ENCODE results near the gene VAPB. TPM values are rescaled to one million over a fixed set of nuclear protein-coding genes. Genes with fewer than 3 reads are reported as not detected.

VAPB gene
- total RNA-seq, 1 experiment from 2014 or later = 65.1 TPM

DNA sequence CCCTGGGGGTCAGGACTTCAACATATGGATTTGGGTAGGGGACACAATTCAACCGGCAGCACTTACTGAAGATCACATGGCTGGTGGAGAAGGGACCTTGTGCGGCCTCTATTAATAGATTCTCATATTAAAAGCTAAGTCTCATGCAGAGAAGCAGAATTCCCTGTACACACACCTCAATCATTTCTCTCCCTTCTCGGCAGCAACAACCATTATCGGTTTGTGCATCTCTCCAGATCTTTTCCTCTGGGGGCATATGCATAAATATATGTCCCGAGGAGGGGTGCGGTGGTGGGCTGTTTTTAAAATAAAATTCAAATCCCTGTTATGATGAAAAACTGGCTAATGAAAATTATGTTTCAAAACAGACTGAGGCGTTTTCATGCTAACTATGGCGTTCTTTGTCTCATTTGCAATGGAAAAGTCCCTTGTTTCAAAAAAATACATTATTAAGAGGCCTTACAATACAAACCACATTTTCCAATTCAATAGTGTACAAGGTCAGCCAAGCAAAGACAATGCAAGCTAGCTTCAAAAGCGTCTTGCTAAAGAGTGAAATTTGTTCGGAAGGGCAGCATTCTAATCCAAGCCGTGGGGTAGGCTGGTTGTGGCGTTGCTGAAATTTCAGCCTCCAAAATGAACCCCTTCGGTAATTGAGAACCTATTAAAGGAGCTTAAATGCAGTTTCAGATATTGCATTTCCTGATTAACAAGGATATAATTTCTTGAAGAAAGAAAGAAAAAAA lies 108.9 kb downstream of the VAPB start:
- Histone ChIP-seq H3K56ac (ENCODE audit: insufficient read length, low read depth, low read length) (no peak overlapping the region), H4K8ac (replicated peaks; ENCODE audit: insufficient read length, low read depth, low read length) (no peak overlapping the region), H3K9me3 (ENCODE audit: control insufficient read depth, low read depth, low read length) (no peaks in the 10 kb centered on the region), H3K4me2 (ENCODE audit: insufficient read depth, insufficient read length, low read length) (no peak overlapping the region), H3K4me1 (ENCODE audit: insufficient read depth, low read length) (no peaks in the 10 kb centered on the region), H2BK20ac (ENCODE audit: low read depth, low read length, poor library complexity, severe bottlenecking) (no peak overlapping the region), H2AK5ac (ENCODE audit: insufficient read length, low read length) (no peak overlapping the region), H2BK120ac (ENCODE audit: low read depth, low read length, poor library complexity, severe bottlenecking) (no peak overlapping the region), H2BK5ac (ENCODE audit: insufficient read length, low read length) (no peak overlapping the region), H3K79me2 (ENCODE audit: insufficient read depth, low read length) (no peaks in the 10 kb centered on the region), H2BK12ac (ENCODE audit: insufficient read length, low read depth, low read length) (no peak overlapping the region), H3K4ac (ENCODE audit: low read depth, low read length) (no peak overlapping the region), H4K20me1 (ENCODE audit: control insufficient read depth, insufficient read depth, insufficient read length) (no peaks in the 10 kb centered on the region), H3K9ac (ENCODE audit: extremely low read depth, insufficient read length, low read length) (no peak overlapping the region), H3K79me1 (ENCODE audit: insufficient read depth, low read depth, low read length, poor library complexity, severe bottlenecking) (no peaks in the 10 kb centered on the region), H2AFZ (ENCODE audit: low read length) (no peak overlapping the region), H2BK15ac (ENCODE audit: low read depth, low read length) (no peak overlapping the region), H3K27ac (ENCODE audit: insufficient read length, low read depth, low read length) (no peak overlapping the region), H3K23me2 (ENCODE audit: insufficient read length, low read depth, low read length, poor library complexity, severe bottlenecking) (no peaks in the 10 kb centered on the region), H3K14ac (ENCODE audit: insufficient read depth, low read length) (no peak overlapping the region), H3T11ph (ENCODE audit: low read length) (no peak overlapping the region), H3K18ac (ENCODE audit: insufficient read length, low read depth, low read length) (no peak overlapping the region), H3K27me3 (ENCODE audit: insufficient read depth, low read length) (no peaks in the 10 kb centered on the region), H4K91ac (ENCODE audit: insufficient read length, low read depth, low read length) (no peak overlapping the region), H3K23ac (ENCODE audit: insufficient read length, low read depth, low read length) (no peak overlapping the region), H4K5ac (ENCODE audit: insufficient read length, low read depth, low read length) (no peak overlapping the region)
- Mint-ChIP-seq H3K27me3 (ENCODE audit: low read depth) (peaks cover 9% of the 10 kb centered on the region), H3K4me3 (no peak overlapping the region), H3K36me3 (ENCODE audit: insufficient read depth in 1 of 3, low read depth in 3 of 3) (peaks cover 0 to 14% (median 3%) of the 10 kb centered on the region in 3 experiments; a peak in 4 of 7 replicates), H3K27ac (no peak overlapping the region), H3K4me1 (no peaks in the 10 kb centered on the region), H3K9me3 (peaks cover 7 to 17% of the 10 kb centered on the region in 2 experiments; a peak in 4 of 5 replicates)
- WGBS (ENCODE audit: extremely low coverage, insufficient read length, low lambda C conversion rate) = no CpG with 5 or more reads among the region's 13 CpGs
- no peak for DNase-seq
- TF ChIP-seq, protein P1, sequence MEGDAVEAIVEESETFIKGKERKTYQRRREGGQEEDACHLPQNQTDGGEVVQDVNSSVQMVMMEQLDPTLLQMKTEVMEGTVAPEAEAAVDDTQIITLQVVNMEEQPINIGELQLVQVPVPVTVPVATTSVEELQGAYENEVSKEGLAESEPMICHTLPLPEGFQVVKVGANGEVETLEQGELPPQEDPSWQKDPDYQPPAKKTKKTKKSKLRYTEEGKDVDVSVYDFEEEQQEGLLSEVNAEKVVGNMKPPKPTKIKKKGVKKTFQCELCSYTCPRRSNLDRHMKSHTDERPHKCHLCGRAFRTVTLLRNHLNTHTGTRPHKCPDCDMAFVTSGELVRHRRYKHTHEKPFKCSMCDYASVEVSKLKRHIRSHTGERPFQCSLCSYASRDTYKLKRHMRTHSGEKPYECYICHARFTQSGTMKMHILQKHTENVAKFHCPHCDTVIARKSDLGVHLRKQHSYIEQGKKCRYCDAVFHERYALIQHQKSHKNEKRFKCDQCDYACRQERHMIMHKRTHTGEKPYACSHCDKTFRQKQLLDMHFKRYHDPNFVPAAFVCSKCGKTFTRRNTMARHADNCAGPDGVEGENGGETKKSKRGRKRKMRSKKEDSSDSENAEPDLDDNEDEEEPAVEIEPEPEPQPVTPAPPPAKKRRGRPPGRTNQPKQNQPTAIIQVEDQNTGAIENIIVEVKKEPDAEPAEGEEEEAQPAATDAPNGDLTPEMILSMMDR (conservative IDR thresholded peaks at IDR 0.05) = no peak
